Activated CD4-positive, alpha-beta T cell treated with anti-CD3 and anti-CD28 coated beads, Interleukin-2, Interleukin-6, amounts not matched to agents 100 ng/mL and 50 ng/mL, durations not matched to agents 16 hours and 8 hours (primary cell): Measurements from ENCODE around the gene BCCIP.

Experiments
- DNase-seq: peaks from one replicate; pipeline ENCODE4 v3.0.0-alpha.2; 2020

The BCCIP gene

GRCh38 chr10:125822878-125823662 is at the start of gene BCCIP, which contains the start of gene UROS:
TSS of gene BCCIP (plus strand) at chr10:125823546. CDS start at chr10:125823558, 12 bp downstream.
TSS of gene UROS (minus strand) at chr10:125823258. CDS start at chr10:125816499, 6,759 bp downstream.
- peak; percentile 91 for DNase-seq

GRCh38 chr10:125773687-125774543 is 49.4 kb upstream of the BCCIP start:
- DNase-seq: no peak

- DNase-seq: no peak
Measured at GRCh38 chr10:125774581-125775191, 48.7 kb upstream of the BCCIP start.

GRCh38 chr10:125775491-125776106 is 47.7 kb upstream of the BCCIP start, which contains the start of gene MMP21:
TSS of gene MMP21 (minus strand) at chr10:125775821. CDS start at chr10:125775821, 0 bp downstream.
- DNase-seq: no peak

GRCh38 chr10:125777806-125778205 is 45.5 kb upstream of the BCCIP start:
- DNase-seq: no peak

- no peak for DNase-seq
Measured at GRCh38 chr10:125778556-125778955, 44.8 kb upstream of the BCCIP start.

- DNase-seq: no peak
Measured at GRCh38 chr10:125779403-125780327, 43.7 kb upstream of the BCCIP start.

GRCh38 chr10:125781374-125781773 is 42.0 kb upstream of the BCCIP start:
- DNase-seq: no peak

GRCh38 chr10:125782054-125782453 is 41.3 kb upstream of the BCCIP start:
- no peak for DNase-seq

GRCh38 chr10:125782616-125783015 is 40.7 kb upstream of the BCCIP start:
- DNase-seq: no peak

- DNase-seq: no peak
Measured at GRCh38 chr10:125783408-125783807, 39.9 kb upstream of the BCCIP start.

GRCh38 chr10:125783957-125784356 is 39.4 kb upstream of the BCCIP start:
- no peak for DNase-seq

GRCh38 chr10:125785791-125786190 is 37.6 kb upstream of the BCCIP start:
- DNase-seq: no peak

- DNase-seq: peak; percentile 19
Measured at GRCh38 chr10:125788156-125789034, 35.0 kb upstream of the BCCIP start.

GRCh38 chr10:125792342-125793300 is 30.7 kb upstream of the BCCIP start:
- DNase-seq: no peak

GRCh38 chr10:125795128-125795527 is 28.2 kb upstream of the BCCIP start:
- DNase-seq: no peak

- no peak for DNase-seq
Measured at GRCh38 chr10:125795637-125796190, 27.6 kb upstream of the BCCIP start.

- DNase-seq: no peak
Measured at GRCh38 chr10:125797424-125797823, 25.9 kb upstream of the BCCIP start.
